GM12891 (cell line): Measurements from ENCODE around the gene ZNF879.

Experiments used
- DNase-seq: peaks from one replicate; pipeline ENCODE4 v3.0.0; 2011; ENCODE audit warnings: low spot score; ENCODE audit not compliant: insufficient read length
- FAIRE-seq: peaks from 2 replicates; lab custom pipeline; 2011; peaks lifted over from hg19 to GRCh38; lab: Jason Lieb, UNC
- PAX5 ChIP-seq: IDR thresholded peaks from 2 replicates; pipeline ENCODE4 v1.6.1; 2011; ENCODE audit warnings: low read length, moderate library complexity, mild to moderate bottlenecking; ENCODE audit not compliant: insufficient read depth, severe bottlenecking
- POLR2A ChIP-seq: IDR thresholded peaks from 2 replicates; pipeline ENCODE4 v1.6.1; 2011; ENCODE audit warnings: low read depth, low read length, control low read depth
- POLR2AphosphoS5 ChIP-seq: IDR thresholded peaks from 2 replicates; pipeline ENCODE4 v1.6.1; 2011; ENCODE audit warnings: low read depth, low read length, control low read depth
- POU2F2 ChIP-seq: IDR thresholded peaks from 2 replicates; pipeline ENCODE4 v1.6.1; 2011; ENCODE audit warnings: low read depth, mild to moderate bottlenecking, control low read depth, low read length, moderate library complexity
- SPI1 ChIP-seq: IDR thresholded peaks from 2 replicates; pipeline ENCODE4 v1.6.1; 2011; ENCODE audit warnings: low read depth, low read length, control low read depth
- TAF1 ChIP-seq: IDR thresholded peaks from 2 replicates; pipeline ENCODE4 v1.6.1; 2011; ENCODE audit warnings: low read depth, low read length, control low read depth

ZNF879 gene

GRCh38 chr5:179006564-179006963, 17.0 kb upstream of the ZNF879 start:
- FAIRE-seq (no peak), DNase-seq (no peak)
- TF ChIP-seq POU2F2 (no peak), POLR2AphosphoS5 (no peak), TAF1 (no peak), SPI1 (no peak), PAX5 (no peak), POLR2A (no peak)

GRCh38 chr5:179008667-179009066, 14.9 kb upstream of the ZNF879 start:
- TF ChIP-seq SPI1 (no peak), POLR2A (no peak), PAX5 (no peak), POU2F2 (no peak), TAF1 (no peak), POLR2AphosphoS5 (no peak)
- FAIRE-seq (no peak), DNase-seq (no peak)

DNA sequence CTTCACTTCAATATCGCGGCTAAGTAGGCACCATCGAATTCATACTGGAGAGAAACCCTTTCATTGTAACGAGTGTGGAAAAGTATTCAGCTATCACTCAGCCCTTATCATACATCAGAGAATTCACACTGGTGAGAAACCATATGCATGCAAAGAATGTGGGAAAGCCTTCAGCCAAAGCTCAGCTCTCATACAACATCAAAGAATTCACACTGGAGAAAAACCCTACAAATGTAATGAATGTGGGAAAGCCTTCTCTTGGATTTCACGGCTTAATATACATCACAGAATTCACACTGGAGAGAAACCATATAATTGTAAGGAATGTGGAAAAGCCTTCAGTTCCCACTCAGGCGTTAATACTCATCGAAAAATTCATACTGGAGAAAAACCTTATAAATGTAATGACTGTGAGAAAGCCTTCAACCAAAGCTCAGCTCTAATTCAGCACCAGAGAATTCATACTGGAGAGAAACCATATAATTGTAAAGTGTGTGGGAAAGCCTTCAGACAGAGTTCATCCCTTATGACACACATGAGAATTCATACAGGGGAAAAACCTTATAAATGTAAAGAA, 9.5 kb downstream of the ZNF879 start:
- DNase-seq (no peak), FAIRE-seq (no peak)
- no peak for TF ChIP-seq PAX5
- no peak for TF ChIP-seq POLR2AphosphoS5
- no peak for TF ChIP-seq POU2F2
- no peak for TF ChIP-seq SPI1
- no peak for TF ChIP-seq POLR2A
- no peak for TF ChIP-seq TAF1

- TF ChIP-seq TAF1: no peak
- TF ChIP-seq POLR2AphosphoS5: no peak
- no peak for TF ChIP-seq POLR2A
- no peak for TF ChIP-seq POU2F2
- no peak for TF ChIP-seq SPI1
- no peak for TF ChIP-seq PAX5
- no peak for FAIRE-seq
- no peak for DNase-seq
These were observed 21.2 kb downstream of the ZNF879 start for GRCh38 chr5:179044765-179045164.

DNA sequence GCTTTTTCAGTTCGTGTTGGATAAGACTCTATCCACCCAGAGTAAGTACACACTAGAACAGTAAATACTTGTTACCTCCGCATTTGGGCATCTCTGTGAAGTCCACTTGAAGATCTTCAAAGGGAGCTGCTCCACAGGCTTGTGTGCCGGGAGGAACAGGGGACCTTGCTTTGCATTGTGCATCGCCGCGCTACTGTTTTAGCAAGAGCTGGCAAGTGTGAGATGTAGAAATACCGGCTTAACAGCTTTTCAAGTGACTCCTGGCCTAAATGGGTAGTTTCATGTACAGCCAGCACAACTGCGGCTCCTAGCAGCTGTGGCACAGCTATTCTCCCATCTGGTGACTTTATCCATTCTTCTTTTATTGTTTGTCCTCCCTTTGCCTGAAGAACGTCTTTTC, 28.2 kb downstream of the ZNF879 start:
- TF ChIP-seq POLR2A (no peak), SPI1 (no peak), POU2F2 (no peak), POLR2AphosphoS5 (no peak), TAF1 (no peak), PAX5 (no peak)
- FAIRE-seq (no peak), DNase-seq (no peak)

DNA sequence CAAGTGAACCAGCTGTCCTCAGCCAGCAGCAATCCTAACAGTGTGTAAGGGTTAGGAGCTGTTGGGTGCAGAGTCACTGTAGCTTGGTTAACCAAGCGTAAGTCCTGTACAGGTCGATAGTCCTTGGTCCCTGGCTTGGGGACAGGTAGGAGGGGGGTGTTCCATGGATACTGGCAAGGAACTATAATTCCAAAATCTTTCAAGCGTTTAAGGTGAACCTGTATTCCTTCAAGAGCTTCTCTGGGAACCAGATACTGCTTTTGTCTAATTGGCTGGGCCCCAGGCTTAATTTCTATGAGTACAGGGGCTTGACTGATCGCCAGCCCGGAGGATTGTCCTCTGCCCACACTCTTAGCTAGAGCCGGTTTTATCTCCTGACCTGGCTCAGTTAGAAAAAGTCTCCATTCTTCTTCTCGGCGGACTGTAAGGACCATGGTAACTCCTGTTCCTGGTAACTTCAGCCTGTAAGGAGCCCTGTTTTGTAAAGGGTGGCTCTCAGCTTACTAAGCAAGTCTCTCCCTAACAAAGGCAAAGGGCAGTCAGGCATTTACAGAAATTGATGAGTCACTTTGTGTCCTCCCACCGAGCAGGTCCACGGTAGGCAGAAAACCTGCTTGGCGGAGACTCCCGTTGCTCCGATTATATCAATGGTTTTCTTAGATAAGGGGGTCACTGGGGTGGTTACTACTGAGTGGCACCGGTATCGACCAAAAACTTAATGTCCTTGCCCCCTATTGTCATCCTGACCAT, 30.6 kb downstream of the ZNF879 start:
- TF ChIP-seq POLR2AphosphoS5: no peak
- no peak for TF ChIP-seq PAX5
- no peak for TF ChIP-seq POLR2A
- TF ChIP-seq TAF1: no peak
- no peak for TF ChIP-seq SPI1
- no peak for TF ChIP-seq POU2F2
- no peak for FAIRE-seq
- DNase-seq: no peak

- DNase-seq: no peak
- FAIRE-seq: no peak
- TF ChIP-seq POLR2A (no peak), POLR2AphosphoS5 (no peak), TAF1 (no peak), SPI1 (no peak), PAX5 (no peak), POU2F2 (no peak)
These were observed 31.3 kb downstream of the ZNF879 start for GRCh38 chr5:179054876-179055275.

DNA sequence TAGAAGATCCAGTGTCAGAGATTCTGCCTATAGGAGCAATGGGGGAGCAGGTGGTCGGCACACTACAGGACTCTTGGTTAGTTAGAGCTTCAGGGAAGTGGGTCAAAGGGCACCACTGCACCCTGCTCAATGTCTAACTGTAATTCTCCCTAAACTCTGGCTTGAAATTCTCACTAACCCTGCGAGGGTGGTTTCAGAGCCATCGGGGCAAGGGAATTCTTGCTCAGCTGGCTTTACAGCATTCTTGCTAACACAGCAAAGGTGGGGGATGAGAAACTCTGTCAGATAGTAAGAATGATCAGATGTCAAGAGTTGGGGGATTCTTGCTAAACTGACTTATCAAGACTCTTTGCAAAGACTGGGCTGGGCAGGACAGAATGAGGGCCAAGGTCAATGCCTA, 31.8 kb downstream of the ZNF879 start:
- FAIRE-seq: no peak

GRCh38 chr5:179055841-179056240, 32.2 kb downstream of the ZNF879 start:
- no peak for DNase-seq
- no peak for FAIRE-seq
- TF ChIP-seq PAX5: no peak
- no peak for TF ChIP-seq POLR2AphosphoS5
- no peak for TF ChIP-seq SPI1
- no peak for TF ChIP-seq POU2F2
- TF ChIP-seq POLR2A: no peak
- TF ChIP-seq TAF1: no peak

More for the DNA sequence above, 31.8 kb downstream of the ZNF879 start:
- TF ChIP-seq POLR2AphosphoS5 (no peak), POU2F2 (no peak), PAX5 (no peak), SPI1 (no peak), TAF1 (no peak), POLR2A (no peak)
- no peak for DNase-seq
